HEK293 (cell line): ENCODE results near the gene LRRC72.
A peak's percentile ranks its signal among the peaks of the same experiment; 100 is the strongest.

ENCODE experiments used
- CTCF ChIA-PET: fragments of 350-600 bp; formaldehyde crosslinking; extraction: SDS; loops from one replicate; lab custom pipeline; 2021; ENCODE audit warnings: antibody characterized with exemption; lab: Yijun Ruan, JAX
- POLR2A ChIA-PET: fragments of 300-600 bp; formaldehyde crosslinking; extraction: SDS; loops from one replicate; lab custom pipeline; 2020; ENCODE audit warnings: antibody characterized with exemption, inconsistent platforms; lab: Yijun Ruan, JAX
- H3K27ac ChIP-seq: fragments of 200-500 bp; sonication (Bioruptor generic); 2 replicates; pipeline ENCODE4 v1.5.1; 2014; ENCODE audit warnings: low read depth, low read length, control low read depth, inconsistent platforms; ENCODE audit errors: extremely low read depth
- H3K36me3 ChIP-seq, 2 experiments: fragments of 200-500 bp in 1 of 2; sonication (Bioruptor generic) in 1 of 2; 1 replicate in 1 of 2; 2 replicates in 1 of 2; pipeline ENCODE4 v1.5.1; 2014 to 2017; ENCODE audit warnings: inconsistent platforms in 2 of 2, low read length in 2 of 2; ENCODE audit not compliant: control insufficient read depth in 2 of 2, insufficient read depth in 1 of 2
- H3K4me1 ChIP-seq: fragments of 200-500 bp; sonication (Bioruptor generic); 2 replicates; pipeline ENCODE4 v1.5.1; 2014; ENCODE audit warnings: mild to moderate bottlenecking, low read length, inconsistent platforms; ENCODE audit not compliant: control insufficient read depth, insufficient read depth
- H3K4me3 ChIP-seq: 2 replicates; pipeline ENCODE4 v1.5.1; 2011; ENCODE audit warnings: low read depth, mild to moderate bottlenecking, control low read depth, low read length, moderate library complexity
- H3K9me3 ChIP-seq: fragments of 200-500 bp; sonication (Bioruptor generic); 2 replicates; pipeline ENCODE4 v1.5.1; 2014; ENCODE audit warnings: low read depth, low read length, inconsistent platforms; ENCODE audit not compliant: control insufficient read depth, insufficient read depth
- IKZF3 ChIP-seq: fragments of 450-650 bp; IDR thresholded peaks from 2 replicates; pipeline ENCODE4 v1.5.0; 2018; ENCODE audit warnings: missing biosample characterization, mild to moderate bottlenecking, missing genetic modification characterization, moderate library complexity
- PRDM1 ChIP-seq: fragments of 450-650 bp; formaldehyde crosslinking; IDR thresholded peaks from 2 replicates; pipeline ENCODE4; 2016; ENCODE audit warnings: missing biosample characterization, missing genetic modification characterization
- REST ChIP-seq: fragments of 450-650 bp; formaldehyde crosslinking; IDR thresholded peaks from 2 replicates; pipeline ENCODE4 v1.5.1; 2016; ENCODE audit warnings: missing biosample characterization, missing genetic modification characterization
- SCRT1 ChIP-seq: fragments of 450-650 bp; formaldehyde crosslinking; IDR thresholded peaks from 2 replicates; pipeline ENCODE4 v1.5.1; 2016; ENCODE audit warnings: missing biosample characterization, missing genetic modification characterization, borderline replicate concordance
- ZBTB10 ChIP-seq: fragments of 450-650 bp; formaldehyde crosslinking; IDR thresholded peaks from 2 replicates; pipeline ENCODE4 v1.5.1; 2016; ENCODE audit warnings: missing biosample characterization, missing genetic modification characterization
- ZFHX2 ChIP-seq: fragments of 450-650 bp; formaldehyde crosslinking; conservative IDR thresholded peaks from 2 replicates; pipeline ENCODE4 v1.5.1; 2016; ENCODE audit warnings: missing biosample characterization, missing genetic modification characterization
- ZNF169 ChIP-seq: fragments of 450-650 bp; formaldehyde crosslinking; IDR thresholded peaks from 2 replicates; pipeline ENCODE4 v1.5.1; 2016; ENCODE audit warnings: missing biosample characterization, missing genetic modification characterization
- ZNF248 ChIP-seq: fragments of 450-650 bp; formaldehyde crosslinking; IDR thresholded peaks from 2 replicates; pipeline ENCODE4 v1.5.1; 2017; ENCODE audit warnings: missing biosample characterization, missing genetic modification characterization
- ZNF266 ChIP-seq: fragments of 450-650 bp; formaldehyde crosslinking; IDR thresholded peaks from 2 replicates; pipeline ENCODE4 v1.5.1; 2016; ENCODE audit warnings: missing biosample characterization, missing genetic modification characterization, low read depth
- ZNF514 ChIP-seq: fragments of 450-650 bp; formaldehyde crosslinking; IDR thresholded peaks from 2 replicates; pipeline ENCODE4 v1.5.1; 2016; ENCODE audit warnings: missing biosample characterization, missing genetic modification characterization
- ZNF518A ChIP-seq: fragments of 450-650 bp; formaldehyde crosslinking; conservative IDR thresholded peaks from 2 replicates; pipeline ENCODE4 v1.5.1; 2016; ENCODE audit warnings: low read depth, missing biosample characterization, missing genetic modification characterization
- ZNF654 ChIP-seq: fragments of 450-650 bp; formaldehyde crosslinking; IDR thresholded peaks from 2 replicates; pipeline ENCODE4 v1.5.1; 2016; ENCODE audit warnings: low read depth, missing biosample characterization, missing genetic modification characterization
- ZNF660 ChIP-seq: fragments of 450-650 bp; IDR thresholded peaks from 2 replicates; pipeline ENCODE4 v1.5.1; 2018; ENCODE audit warnings: missing biosample characterization, mild to moderate bottlenecking, missing genetic modification characterization
- ZNF664 ChIP-seq: fragments of 450-650 bp; formaldehyde crosslinking; IDR thresholded peaks from 2 replicates; pipeline ENCODE4 v1.5.1; 2016; ENCODE audit warnings: missing biosample characterization, missing genetic modification characterization
- ZNF785 ChIP-seq: fragments of 450-650 bp; formaldehyde crosslinking; IDR thresholded peaks from 2 replicates; pipeline ENCODE4 v1.5.1; 2016; ENCODE audit warnings: missing biosample characterization, missing genetic modification characterization
- ZSCAN16 ChIP-seq: fragments of 450-650 bp; formaldehyde crosslinking; IDR thresholded peaks from 2 replicates; pipeline ENCODE4 v1.5.1; 2016; ENCODE audit warnings: missing biosample characterization, missing genetic modification characterization

LRRC72 gene

GRCh38 chr7:16564023-16564380 is 37.4 kb downstream of the LRRC72 start:
- H3K4me3 ChIP-seq = no peak overlapping the region
- ChIA-PET POLR2A (interaction anchor here (1.2 kb wide), 1 partner anchor 143 kb away, joined by 8 read pairs; no protein-coding TSS in a partner anchor), CTCF (interaction anchor here (0.6 to 3.4 kb wide), 26 partner anchors 9 to 486 kb away, joined by 3 to 71 read pairs (median 6); partner anchors contain the start of genes AGR3, CRPPA and SOSTDC1)
- H3K27ac ChIP-seq = no peak overlapping the region
- H3K9me3 ChIP-seq = no peaks in the 10 kb centered on the region
- H3K4me1 ChIP-seq = no peaks in the 10 kb centered on the region
- H3K36me3 ChIP-seq = no peaks in the 10 kb centered on the region
- no peak for TF ChIP-seq ZNF514 (tag by site-specific recombination)
- no peak for TF ChIP-seq ZBTB10 (tag by site-specific recombination)
- no peak for TF ChIP-seq PRDM1 (tag by site-specific recombination)

GRCh38 chr7:16564909-16565426 is 38.3 kb downstream of the LRRC72 start:
- CTCF ChIA-PET = interaction anchor here (0.5 to 3.4 kb wide), 42 partner anchors 8 to 812 kb away, joined by 3 to 71 read pairs (median 5); partner anchors contain the start of genes AGR3, CRPPA and SOSTDC1
- H3K27ac ChIP-seq = no peak overlapping the region
- POLR2A ChIA-PET = interaction anchor here (1.2 kb wide), 1 partner anchor 144 kb away, joined by 8 read pairs; no protein-coding TSS in a partner anchor
- H3K4me3 ChIP-seq = no peak overlapping the region
- peak; percentile 47 for TF ChIP-seq ZFHX2 (tag by site-specific recombination)
- peak; percentile 72 for TF ChIP-seq ZNF654 (tag by site-specific recombination)
- no peak for TF ChIP-seq ZNF664 (tag by site-specific recombination)
- 0 out of 2 replicates have a peak, but pooled peaks have one; percentile 23 for TF ChIP-seq ZNF660 (tag by site-specific recombination)
- H3K36me3 ChIP-seq = no peaks in the 10 kb centered on the region
- H3K4me1 ChIP-seq = no peaks in the 10 kb centered on the region
- no peaks in the 10 kb centered on the region for H3K9me3 ChIP-seq

- H3K4me3 ChIP-seq = no peak overlapping the region
- no peaks in the 10 kb centered on the region for H3K4me1 ChIP-seq
- ChIA-PET POLR2A (no interaction called here), CTCF (no interaction called here)
- no peaks in the 10 kb centered on the region for H3K36me3 ChIP-seq
- TF ChIP-seq ZNF785 (tag by site-specific recombination) (no peak), ZSCAN16 (tag by site-specific recombination) (no peak), ZNF266 (tag by site-specific recombination) (no peak), ZNF518A (no peak), IKZF3 (tag by site-specific recombination) (no peak), REST (no peak), ZNF169 (tag by site-specific recombination) (no peak), ZNF248 (tag by site-specific recombination) (no peak), SCRT1 (tag by site-specific recombination) (no peak), PRDM1 (tag by site-specific recombination) (no peak)
- H3K27ac ChIP-seq = no peak overlapping the region
- no peaks in the 10 kb centered on the region for H3K9me3 ChIP-seq
Observed at GRCh38 chr7:16571941-16572340, 45.3 kb downstream of the LRRC72 start.
